ENCODE results near the gene EIF4ENIF1. TPM values are rescaled to one million over a fixed set of nuclear protein-coding genes. Genes with fewer than 3 reads are reported as not detected.

Gene EIF4ENIF1
- total RNA-seq, 6 experiments from 2014 or later, result 23.7 to 27.3 (median 25.5) TPM

- no peak overlapping the region for H3K4me3 Mint-ChIP-seq
- no peaks in the 10 kb centered on the region for H3K9me3 Mint-ChIP-seq
- peaks cover 4% of the 10 kb centered on the region; the same call in 1 of the 2 replicates for H3K27me3 Mint-ChIP-seq (ENCODE audit: insufficient read depth)
- H3K36me3 Mint-ChIP-seq (ENCODE audit: low read depth), result peaks cover 8% of the 10 kb centered on the region
- DNase-seq, result peak; percentile 66
- peak; percentile 77 for TF ChIP-seq CTCF (IDR thresholded peaks at IDR 0.05)
- H3K4me1 Mint-ChIP-seq (ENCODE audit: low read depth), result peaks cover 12% of the 10 kb centered on the region
- peak overlapping the region; percentile 27 for H3K27ac Mint-ChIP-seq
Observed at GRCh38 chr22:31451709-31452571, 37.7 kb downstream of the EIF4ENIF1 start.

GRCh38 chr22:31449506-31449905 is 40.1 kb downstream of the EIF4ENIF1 start:
- peaks cover 12% of the 10 kb centered on the region for H3K36me3 Mint-ChIP-seq (ENCODE audit: low read depth)
- H3K27ac Mint-ChIP-seq, result no peak overlapping the region

GRCh38 chr22:31448382-31448781 is 41.3 kb downstream of the EIF4ENIF1 start:
- no peak for TF ChIP-seq CTCF (IDR thresholded peaks at IDR 0.05)
- 0 out of 2 replicates have a peak overlapping the region, but pooled peaks have one; percentile 20 for H3K27ac Mint-ChIP-seq
- H3K27me3 Mint-ChIP-seq (ENCODE audit: insufficient read depth), result peaks cover 2% of the 10 kb centered on the region; the same call in 1 of the 2 replicates

More at GRCh38 chr22:31449506-31449905, 40.1 kb downstream of the EIF4ENIF1 start:
- H3K4me1 Mint-ChIP-seq (ENCODE audit: low read depth), result peaks cover 12% of the 10 kb centered on the region
- DNase-seq, result no peak
- no peaks in the 10 kb centered on the region for H3K9me3 Mint-ChIP-seq
- H3K27me3 Mint-ChIP-seq (ENCODE audit: insufficient read depth), result peaks cover 4% of the 10 kb centered on the region; the same call in 1 of the 2 replicates
- no peak for TF ChIP-seq CTCF (IDR thresholded peaks at IDR 0.05)
- H3K4me3 Mint-ChIP-seq, result no peak overlapping the region

GRCh38 chr22:31447337-31447736 is 42.3 kb downstream of the EIF4ENIF1 start:
- Mint-ChIP-seq H3K27ac (no peak overlapping the region), H3K4me3 (no peak overlapping the region), H3K27me3 (ENCODE audit: insufficient read depth) (0 out of 2 replicates have a peak, but pooled peaks cover 2% of the 10 kb centered on the region), H3K36me3 (ENCODE audit: low read depth) (peaks cover 16% of the 10 kb centered on the region), H3K4me1 (ENCODE audit: low read depth) (peaks cover 9% of the 10 kb centered on the region), H3K9me3 (no peaks in the 10 kb centered on the region)
- no peak for TF ChIP-seq CTCF (IDR thresholded peaks at IDR 0.05)
- no peak for DNase-seq

More at GRCh38 chr22:31448382-31448781, 41.3 kb downstream of the EIF4ENIF1 start:
- peaks cover 12% of the 10 kb centered on the region for H3K4me1 Mint-ChIP-seq (ENCODE audit: low read depth)
- H3K36me3 Mint-ChIP-seq (ENCODE audit: low read depth), result peaks cover 14% of the 10 kb centered on the region
- H3K4me3 Mint-ChIP-seq, result no peak overlapping the region
- DNase-seq, result no peak
- no peaks in the 10 kb centered on the region for H3K9me3 Mint-ChIP-seq

- TF ChIP-seq CTCF (IDR thresholded peaks at IDR 0.05), result no peak
- no peak for DNase-seq
- Mint-ChIP-seq H3K4me1 (ENCODE audit: low read depth) (peaks cover 4% of the 10 kb centered on the region), H3K4me3 (no peak overlapping the region), H3K36me3 (ENCODE audit: low read depth) (peaks cover 19% of the 10 kb centered on the region), H3K9me3 (no peaks in the 10 kb centered on the region), H3K27me3 (ENCODE audit: insufficient read depth) (peaks cover 2% of the 10 kb centered on the region; the same call in 1 of the 2 replicates), H3K27ac (no peak overlapping the region)
Observed at GRCh38 chr22:31446767-31447166, 42.9 kb downstream of the EIF4ENIF1 start.
